Activated effector memory CD4-positive, alpha-beta T cell treated with anti-CD3 and anti-CD28 coated beads, Interleukin-2, amount 50 U/mL, for 16 hours (primary cell): ENCODE results near the gene AKAP10.
"Not testable (repeated sequence)": the region's sequence is repeated elsewhere in the genome, so short reads cannot be mapped to it uniquely, and the experiment has no call there.

Experiments
- DNase-seq: peaks from one replicate; pipeline ENCODE4 v3.0.0-alpha.2; 2020

The AKAP10 gene

GRCh38 chr17:19911033-19911432 lies 66.6 kb downstream of the AKAP10 start:
- no peak for DNase-seq

- DNase-seq, result no peak
Measured at GRCh38 chr17:19909139-19909538, 68.5 kb downstream of the AKAP10 start.

GRCh38 chr17:19905502-19905901 lies 72.1 kb downstream of the AKAP10 start:
- no peak for DNase-seq

- DNase-seq, result no peak
Measured at GRCh38 chr17:19904924-19905323, 72.7 kb downstream of the AKAP10 start.

GRCh38 chr17:19904412-19904811 lies 73.2 kb downstream of the AKAP10 start:
- no peak for DNase-seq

GRCh38 chr17:19900809-19901208 lies 76.8 kb downstream of the AKAP10 start:
- no peak for DNase-seq

GRCh38 chr17:19897903-19898302 lies 79.7 kb downstream of the AKAP10 start:
- no peak for DNase-seq

GRCh38 chr17:19897090-19897837 lies 80.4 kb downstream of the AKAP10 start:
- no peak for DNase-seq

GRCh38 chr17:19896679-19897078 lies 80.9 kb downstream of the AKAP10 start:
- DNase-seq, result no peak

GRCh38 chr17:19890554-19890953 lies 87.1 kb downstream of the AKAP10 start:
- DNase-seq, result not testable (repeated sequence)

- not testable (repeated sequence) for DNase-seq
Measured at GRCh38 chr17:19890001-19890400, 87.6 kb downstream of the AKAP10 start.

GRCh38 chr17:19886116-19886515 lies 91.5 kb downstream of the AKAP10 start:
- no peak for DNase-seq

- DNase-seq, result no peak
Measured at GRCh38 chr17:19883537-19884215, 94.0 kb downstream of the AKAP10 start.

GRCh38 chr17:19880393-19880792 lies 97.2 kb downstream of the AKAP10 start:
- no peak for DNase-seq

GRCh38 chr17:19877364-19877945 lies 100.2 kb downstream of the AKAP10 start:
- DNase-seq, result no peak

GRCh38 chr17:19876529-19877161 lies 101.0 kb downstream of the AKAP10 start:
- DNase-seq, result peak; percentile 71

- no peak for DNase-seq
Measured at GRCh38 chr17:19874256-19874655, 103.4 kb downstream of the AKAP10 start.

GRCh38 chr17:19873346-19873745 lies 104.3 kb downstream of the AKAP10 start:
- DNase-seq, result no peak

GRCh38 chr17:19868079-19868395 lies 109.6 kb downstream of the AKAP10 start:
- no peak for DNase-seq

- peak; percentile 80 for DNase-seq
Measured at GRCh38 chr17:19867329-19868078, 110.1 kb downstream of the AKAP10 start, which contains the start of gene ULK2. Gene ULK2 (minus strand): TSS chr17:19867936. CDS start chr17:19867417, 519 bp downstream.

- peak; percentile 82 for DNase-seq
Measured at GRCh38 chr17:19867079-19867328, 110.6 kb downstream of the AKAP10 start.

- DNase-seq, result no peak
Measured at GRCh38 chr17:19865021-19865420, 112.6 kb downstream of the AKAP10 start.

GRCh38 chr17:19860647-19861177 lies 116.9 kb downstream of the AKAP10 start:
- not testable (repeated sequence) for DNase-seq
